Measurements from ENCODE around the gene HSPA14.

- TF ChIP-seq CTCF (IDR thresholded peaks at IDR 0.05; ENCODE audit: insufficient read depth, low read length, poor library complexity, severe bottlenecking) (no peak), EZH2phosphoT487 (conservative IDR thresholded peaks at IDR 0.05; ENCODE audit: low read length) (no peak)
These were observed 53.0 kb downstream of the HSPA14 start for GRCh38 chr10:14891151-14891550.

Data from SU-DHL-6 (cell line).